Measurements from ENCODE around the gene AGPS. TPM values are rescaled to one million over a fixed set of nuclear protein-coding genes. Genes with fewer than 3 reads are reported as not detected.
A peak's percentile ranks its signal among the peaks of the same experiment; 100 is the strongest.

Gene AGPS
- total RNA-seq, 1 donor from 2014 or later, result 96.8 TPM

DNA sequence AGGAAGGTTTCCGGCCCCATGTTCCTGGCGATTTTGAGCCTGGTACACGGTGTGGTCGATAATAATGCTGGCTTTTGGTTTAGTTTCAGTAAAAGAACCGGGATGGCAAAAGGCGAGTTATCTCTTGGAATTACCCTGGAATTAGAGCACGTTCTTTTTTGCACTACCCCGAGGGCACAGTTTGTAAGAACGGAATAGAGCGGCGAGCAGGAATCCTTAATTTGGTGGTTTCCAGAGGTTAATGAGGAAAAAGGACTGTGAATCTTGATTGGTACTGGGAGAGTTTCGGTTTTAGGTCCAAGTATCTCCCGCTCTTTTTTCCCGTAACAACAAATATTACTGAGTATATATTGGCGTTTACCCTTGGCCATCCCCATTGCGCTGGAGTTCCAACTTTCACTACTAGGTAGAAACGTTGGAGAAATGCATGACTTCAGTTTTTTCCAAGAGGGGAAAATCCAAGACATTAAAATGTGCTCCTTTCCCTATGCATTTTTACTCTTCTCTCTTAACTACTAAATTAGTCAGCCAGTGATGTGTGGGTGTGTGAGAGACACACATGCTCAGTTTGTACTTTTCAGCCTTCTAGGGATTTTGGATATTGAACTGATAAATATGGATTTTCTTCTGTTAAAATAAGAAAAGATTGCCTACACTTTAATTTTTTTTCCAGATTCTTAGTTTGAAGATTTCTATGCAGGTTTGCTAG, 160.8 kb downstream of the AGPS start:
- DNase-seq, result peak; percentile 30

- DNase-seq, result no peak
Measured at GRCh38 chr2:177554365-177554764, 161.8 kb downstream of the AGPS start.

DNA sequence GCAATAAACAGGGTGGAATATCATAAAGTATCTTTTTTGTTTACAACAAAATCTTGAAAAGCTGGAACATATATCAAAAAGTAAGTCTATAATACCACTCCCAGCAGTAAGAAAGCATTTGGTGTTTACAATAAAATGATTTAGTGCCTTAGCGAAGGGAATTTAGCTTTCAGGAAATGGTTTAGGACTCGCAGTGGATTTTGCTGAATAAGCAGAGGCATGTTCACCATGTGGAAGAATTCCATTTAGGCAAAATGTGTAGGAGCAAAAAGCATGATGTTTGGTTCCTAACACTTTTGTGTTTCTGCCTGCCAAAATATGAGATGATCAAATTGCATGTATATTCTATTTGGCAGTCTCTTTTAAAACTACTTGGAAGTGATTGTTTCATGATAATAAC, 163.6 kb downstream of the AGPS start:
- DNase-seq, result no peak

DNA sequence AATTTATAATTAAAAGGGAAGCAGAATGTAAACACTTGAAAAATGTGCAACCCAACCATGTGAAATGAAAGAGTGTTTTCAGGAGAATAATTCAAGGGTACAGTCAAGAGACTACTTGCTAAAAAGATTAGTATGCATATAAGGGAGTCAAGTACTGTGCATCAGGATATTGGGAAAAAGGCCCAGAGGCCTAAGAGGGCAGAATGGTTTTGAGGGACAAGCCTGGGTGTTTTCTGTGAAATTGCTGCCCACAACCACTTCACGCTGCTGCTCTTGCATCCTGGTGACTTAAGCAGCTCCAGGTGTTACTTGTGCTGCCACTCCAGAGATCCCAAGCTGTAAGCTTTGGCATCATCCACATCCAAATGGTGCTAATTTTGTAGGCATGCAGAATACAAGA, 165.2 kb downstream of the AGPS start:
- no peak for DNase-seq

GRCh38 chr2:177559638-177560037, 167.1 kb downstream of the AGPS start:
- DNase-seq, result no peak

DNA sequence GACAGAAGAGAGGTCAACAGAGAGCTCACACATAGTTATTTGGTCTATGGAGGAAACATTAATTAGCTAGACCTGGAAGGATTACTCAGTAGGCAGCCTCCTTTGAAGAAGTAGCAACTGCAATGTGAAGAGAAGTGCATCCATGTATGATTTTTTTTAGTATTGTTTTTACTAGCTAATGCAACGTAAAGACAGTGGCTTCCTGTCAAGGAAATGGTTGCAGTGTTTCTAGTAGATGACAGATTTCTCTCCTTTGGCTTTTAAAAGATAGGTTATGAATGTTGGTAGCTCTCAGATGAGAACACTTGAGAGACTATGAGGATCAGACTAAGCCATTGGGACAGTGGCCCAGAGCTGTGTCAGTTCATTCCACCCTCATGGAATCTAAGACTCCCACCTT, 175.8 kb downstream of the AGPS start:
- DNase-seq, result no peak

DNA sequence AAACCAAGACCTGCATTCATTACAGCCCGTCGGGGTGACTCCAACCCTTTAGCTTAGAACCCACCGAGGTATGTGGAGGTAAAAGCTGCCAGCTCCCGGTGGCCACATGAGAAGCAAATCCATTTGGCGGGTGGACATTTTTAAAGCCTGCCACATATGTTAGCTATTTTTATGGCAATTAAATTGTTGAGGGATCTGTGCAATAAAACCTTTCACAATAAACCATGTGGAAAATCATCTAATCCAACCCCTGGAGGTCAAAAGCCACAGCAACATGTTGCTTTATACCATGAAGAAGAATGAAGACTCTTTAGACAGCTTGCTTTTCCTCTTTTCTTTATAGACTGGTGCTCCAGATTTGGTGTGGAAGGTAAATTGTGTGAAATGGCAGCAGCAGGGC, 176.3 kb downstream of the AGPS start:
- no peak for DNase-seq

DNA sequence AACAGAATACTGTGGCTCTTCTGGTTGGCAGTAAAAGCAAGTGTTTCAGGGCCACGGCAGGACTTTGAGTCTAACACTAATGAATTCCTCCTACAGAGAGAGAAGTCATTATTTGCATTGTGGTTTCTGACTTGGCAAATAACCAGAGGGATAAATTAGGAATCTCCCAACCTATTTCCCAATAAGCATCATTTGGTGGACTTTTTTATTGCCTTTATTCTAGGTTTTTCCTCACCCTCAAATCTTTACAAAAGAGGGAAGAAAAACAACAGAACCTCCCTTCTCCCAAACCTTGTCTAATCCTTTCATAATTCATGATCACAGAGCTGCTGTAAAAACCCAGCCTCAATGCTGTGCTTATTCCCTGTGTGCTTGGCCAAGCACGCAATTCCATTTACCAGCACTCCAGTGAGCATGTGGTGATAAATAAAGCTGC, 179.7 kb downstream of the AGPS start:
- no peak for DNase-seq

GRCh38 chr2:177573120-177573519, 180.5 kb downstream of the AGPS start:
- DNase-seq, result no peak

DNA sequence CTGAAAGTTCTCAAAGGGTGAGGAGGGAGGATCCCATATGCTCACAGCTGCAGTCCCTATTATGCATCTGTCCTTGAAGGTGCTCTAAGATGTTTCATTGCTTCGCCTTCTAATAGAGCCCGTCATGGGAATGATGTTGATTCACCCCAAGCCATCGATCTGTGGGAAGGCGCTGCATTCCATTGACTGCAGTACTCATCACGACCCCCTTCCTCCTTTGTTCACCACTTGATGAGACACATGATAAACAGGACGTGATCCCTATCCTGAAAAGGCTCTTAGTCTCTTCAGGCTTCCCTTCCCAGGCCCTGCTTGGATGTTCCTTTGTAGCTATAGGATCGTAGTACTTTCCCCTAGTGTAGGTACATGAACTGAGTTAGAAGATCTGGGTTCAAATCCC, 181.8 kb downstream of the AGPS start:
- no peak for DNase-seq

DNA sequence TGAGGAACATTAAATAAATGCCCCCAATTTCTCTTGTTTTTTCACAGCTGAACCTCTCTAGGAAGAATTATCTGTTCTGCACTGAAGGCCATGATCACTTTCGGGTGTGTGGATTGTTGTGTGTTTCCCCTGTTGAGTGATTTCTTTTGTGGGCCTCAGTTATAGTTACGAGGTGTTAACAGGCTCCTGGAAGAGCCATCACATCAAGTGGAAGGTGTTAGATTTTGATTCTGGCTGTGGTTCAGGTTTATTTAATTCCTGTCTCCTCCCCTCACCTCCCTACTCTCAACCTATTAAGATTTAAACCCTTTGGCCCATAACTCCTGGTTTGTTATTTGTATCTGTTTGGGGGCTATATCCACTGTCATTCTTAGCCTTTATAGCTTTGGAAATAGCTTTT, 182.8 kb downstream of the AGPS start:
- no peak for DNase-seq

DNA sequence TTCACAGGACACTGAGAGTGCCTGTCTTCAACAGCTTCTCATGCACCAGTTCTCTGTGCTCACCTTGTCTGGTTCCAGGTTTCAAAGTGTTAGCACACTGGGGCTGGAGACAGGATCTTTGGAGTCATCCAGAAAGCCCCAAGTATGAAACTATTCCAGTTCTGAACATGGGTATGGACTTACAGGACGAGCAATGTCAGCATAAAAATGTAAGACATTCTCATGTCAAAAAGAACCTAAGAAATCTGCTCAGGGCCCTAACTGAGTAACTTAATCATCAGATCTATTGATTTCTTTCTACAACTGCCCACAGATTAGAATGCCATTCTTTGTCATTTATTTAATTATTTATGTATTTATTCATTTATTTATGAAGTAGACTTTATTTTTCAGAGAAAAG, 184.5 kb downstream of the AGPS start:
- no peak for DNase-seq

DNA sequence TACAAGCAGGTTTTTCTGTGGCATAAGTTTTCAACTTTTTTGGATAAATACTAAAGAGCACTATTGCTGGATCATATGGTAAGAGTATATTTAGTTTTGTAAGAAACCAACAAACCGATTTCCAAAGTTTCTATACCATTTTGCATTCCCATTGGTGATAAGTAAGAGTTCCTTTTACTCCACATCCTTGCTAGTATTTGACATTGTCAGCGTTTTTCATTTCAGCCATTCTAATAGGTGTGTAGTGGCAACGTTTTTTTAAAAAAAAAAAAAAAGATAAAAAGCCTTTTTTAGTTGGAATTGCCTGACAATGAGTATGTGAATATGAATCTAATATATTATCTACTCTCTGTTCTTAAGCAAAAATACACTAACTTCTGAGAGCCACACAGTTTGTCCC, 185.9 kb downstream of the AGPS start:
- DNase-seq, result no peak

DNA sequence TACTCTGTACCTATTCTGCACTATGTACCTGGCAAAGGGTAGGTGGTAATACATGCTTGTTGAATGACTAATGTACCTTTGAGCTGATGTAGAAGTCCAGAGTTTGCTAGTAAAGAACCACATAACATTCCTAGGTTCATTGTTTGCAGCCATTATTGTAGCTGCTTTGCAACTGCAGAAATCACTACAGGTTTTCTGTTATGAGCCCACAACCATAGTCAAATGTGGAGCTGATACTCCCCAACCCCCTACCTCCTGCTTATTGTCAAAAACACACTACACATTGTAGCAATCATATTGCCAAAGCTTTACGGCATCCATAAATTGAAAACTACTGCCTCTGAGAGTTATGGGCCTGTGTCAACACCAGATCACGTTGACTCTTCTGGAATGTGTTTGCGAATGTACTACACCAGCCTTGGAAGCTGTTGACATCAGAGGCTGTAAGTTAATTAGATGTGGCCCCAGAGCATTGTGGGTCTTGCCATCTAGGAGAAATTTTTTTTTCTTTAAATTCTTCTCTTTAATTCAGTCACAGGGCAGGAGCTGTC, 187.0 kb downstream of the AGPS start:
- DNase-seq, result no peak

DNA sequence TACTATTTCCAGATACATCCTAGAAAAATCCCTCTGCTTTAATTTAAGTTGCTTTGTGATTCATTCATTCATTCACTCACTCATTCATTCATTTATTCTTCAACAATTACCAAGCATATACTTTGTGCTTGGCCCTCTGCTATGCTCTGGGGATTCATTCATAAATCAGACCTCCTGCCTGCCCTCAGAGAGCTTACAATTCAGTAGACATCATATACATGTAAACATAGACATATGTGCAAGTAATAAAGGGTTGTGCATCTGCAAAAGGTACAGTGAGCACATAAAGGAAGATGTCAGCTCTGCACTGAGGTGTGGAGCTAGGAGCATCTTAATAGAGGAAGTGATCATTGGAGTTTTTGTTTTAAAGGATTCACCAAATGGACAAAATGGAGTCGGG, 189.4 kb downstream of the AGPS start:
- no peak for DNase-seq

DNA sequence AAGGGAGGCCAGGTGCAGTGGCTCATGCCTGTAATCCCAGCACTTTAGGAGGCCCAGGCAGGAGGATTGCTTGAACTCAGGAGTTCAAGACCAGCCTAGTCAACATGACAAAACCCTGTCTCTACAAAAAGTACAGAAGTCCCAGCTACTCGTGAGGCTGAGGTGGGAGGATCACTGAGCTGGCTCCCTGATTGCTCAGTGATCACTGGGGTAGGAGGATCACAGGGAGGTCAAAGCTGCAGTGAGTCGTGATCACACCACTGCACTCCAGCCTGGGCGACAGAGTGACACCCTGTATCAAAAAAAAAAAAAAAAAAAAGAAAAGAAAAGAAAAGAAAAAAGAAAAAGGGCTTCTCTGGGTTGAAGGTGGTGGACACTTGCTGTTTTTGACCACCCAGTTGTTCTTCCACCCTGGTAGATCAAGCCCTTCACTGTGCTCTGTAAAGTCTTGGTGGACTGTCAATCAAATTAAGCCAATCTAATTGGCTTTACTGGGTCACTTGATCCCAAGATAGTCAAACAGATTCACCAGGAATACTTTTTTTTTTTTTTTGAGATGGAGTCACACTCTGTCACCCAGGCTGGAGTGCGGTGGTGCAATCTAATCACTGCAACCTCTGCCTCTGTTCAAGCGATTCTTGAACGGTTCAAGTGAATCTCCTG, 191.6 kb downstream of the AGPS start:
- DNase-seq, result no peak

DNA sequence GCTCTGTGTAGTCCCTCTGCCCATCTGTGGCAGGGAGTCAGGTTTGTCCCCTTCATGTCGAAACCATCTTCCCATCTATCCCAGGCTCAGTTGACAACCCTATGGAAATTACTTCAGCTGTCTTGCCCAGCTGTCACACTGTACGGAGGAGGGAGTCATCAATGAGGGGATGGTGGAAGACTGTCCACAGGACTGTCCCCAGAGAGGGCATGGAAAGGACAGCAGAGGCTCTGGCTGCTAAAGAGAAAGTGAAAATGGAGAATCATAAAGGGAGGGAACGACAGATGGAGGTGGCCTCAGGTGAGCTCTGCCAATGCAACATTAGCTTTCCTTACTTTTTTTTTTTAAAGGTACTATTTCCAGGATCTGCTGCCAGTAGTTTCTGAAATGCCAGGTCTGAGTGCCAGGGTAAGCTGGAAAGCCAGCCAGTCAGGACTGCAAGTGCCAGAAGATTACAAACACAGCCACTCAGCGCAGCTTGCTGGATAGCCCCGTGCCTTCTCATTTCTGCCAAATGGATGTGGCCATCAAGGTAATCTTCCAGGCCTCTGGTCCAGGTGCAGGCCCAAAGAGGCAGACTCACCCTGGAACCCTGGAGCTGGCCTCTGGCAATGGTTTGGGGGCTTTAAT, 192.8 kb downstream of the AGPS start:
- DNase-seq, result no peak

- DNase-seq, result no peak
Measured at GRCh38 chr2:177586154-177586553, 193.6 kb downstream of the AGPS start.

DNA sequence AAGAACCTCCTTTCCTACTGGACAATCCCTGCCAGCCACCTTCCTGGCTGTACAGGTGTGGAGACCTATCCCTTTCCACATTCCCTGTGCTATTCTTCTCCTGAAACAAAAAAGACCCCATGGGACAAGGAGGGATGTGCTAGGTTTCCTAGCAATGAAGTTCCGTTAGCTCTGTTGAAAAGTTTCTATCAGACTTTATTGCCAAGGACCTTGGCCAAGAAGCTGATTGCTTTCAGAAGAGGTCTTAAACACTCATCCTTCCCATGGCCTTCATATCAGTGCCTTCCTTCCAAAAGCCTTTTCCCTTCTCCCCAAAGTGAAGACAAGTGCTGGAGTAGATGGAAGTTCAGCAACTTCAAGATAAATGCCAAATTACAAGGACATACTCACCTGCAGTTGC, 194.8 kb downstream of the AGPS start:
- no peak for DNase-seq

GRCh38 chr2:177588671-177589070, 196.1 kb downstream of the AGPS start:
- DNase-seq, result no peak

DNA sequence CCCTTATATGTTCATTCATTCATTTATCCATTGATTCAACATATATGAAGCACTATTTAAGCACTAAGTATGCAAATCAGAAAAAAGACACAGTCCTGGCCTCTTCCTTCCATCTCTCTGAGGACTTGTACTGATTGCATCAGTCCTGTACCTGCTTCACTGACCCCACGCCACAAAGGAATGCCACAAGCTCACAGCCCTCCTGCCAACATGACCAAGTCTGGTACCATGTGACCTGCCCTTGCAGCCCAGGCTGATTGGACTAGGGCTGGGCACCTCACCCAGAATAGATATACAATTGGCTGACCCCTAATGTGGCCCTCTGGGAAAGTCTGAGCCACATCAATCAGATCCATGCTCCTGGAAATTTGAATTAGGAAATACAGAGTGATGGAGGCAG, 196.6 kb downstream of the AGPS start:
- no peak for DNase-seq

DNA sequence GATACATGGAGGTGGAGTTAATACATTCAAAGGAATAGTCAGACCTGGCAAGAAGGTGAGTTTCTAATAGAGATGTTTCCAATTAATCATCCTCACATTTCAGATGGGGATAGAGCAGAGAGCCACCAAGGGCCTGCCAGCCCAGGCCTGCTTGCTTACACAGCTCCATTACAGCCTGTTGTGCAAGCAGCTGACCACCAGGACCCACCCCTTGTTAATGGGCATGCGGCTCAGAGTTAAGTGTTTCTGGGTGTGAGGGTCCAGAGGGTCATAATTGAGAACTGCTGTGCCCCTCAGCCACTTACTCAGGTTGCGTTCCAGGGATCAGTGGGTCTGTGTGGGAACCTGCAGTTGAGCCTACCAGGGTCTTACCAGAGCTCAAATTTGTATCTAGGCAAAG, 199.8 kb downstream of the AGPS start:
- no peak for DNase-seq

- no peak for DNase-seq
Measured at GRCh38 chr2:177592945-177593344, 200.4 kb downstream of the AGPS start.

- DNase-seq, result no peak
Measured at GRCh38 chr2:177593402-177593801, 200.8 kb downstream of the AGPS start.

All from dermis blood vessel endothelial cell (primary cell).